Activated CD4-positive, alpha-beta T cell treated with anti-CD3 and anti-CD28 coated beads for 1 hour (primary cell): ENCODE measurements around the gene PRMT9.

Source experiments
- DNase-seq: peaks from one replicate; pipeline ENCODE4 v3.0.0-alpha.2; 2020

The PRMT9 gene

DNA sequence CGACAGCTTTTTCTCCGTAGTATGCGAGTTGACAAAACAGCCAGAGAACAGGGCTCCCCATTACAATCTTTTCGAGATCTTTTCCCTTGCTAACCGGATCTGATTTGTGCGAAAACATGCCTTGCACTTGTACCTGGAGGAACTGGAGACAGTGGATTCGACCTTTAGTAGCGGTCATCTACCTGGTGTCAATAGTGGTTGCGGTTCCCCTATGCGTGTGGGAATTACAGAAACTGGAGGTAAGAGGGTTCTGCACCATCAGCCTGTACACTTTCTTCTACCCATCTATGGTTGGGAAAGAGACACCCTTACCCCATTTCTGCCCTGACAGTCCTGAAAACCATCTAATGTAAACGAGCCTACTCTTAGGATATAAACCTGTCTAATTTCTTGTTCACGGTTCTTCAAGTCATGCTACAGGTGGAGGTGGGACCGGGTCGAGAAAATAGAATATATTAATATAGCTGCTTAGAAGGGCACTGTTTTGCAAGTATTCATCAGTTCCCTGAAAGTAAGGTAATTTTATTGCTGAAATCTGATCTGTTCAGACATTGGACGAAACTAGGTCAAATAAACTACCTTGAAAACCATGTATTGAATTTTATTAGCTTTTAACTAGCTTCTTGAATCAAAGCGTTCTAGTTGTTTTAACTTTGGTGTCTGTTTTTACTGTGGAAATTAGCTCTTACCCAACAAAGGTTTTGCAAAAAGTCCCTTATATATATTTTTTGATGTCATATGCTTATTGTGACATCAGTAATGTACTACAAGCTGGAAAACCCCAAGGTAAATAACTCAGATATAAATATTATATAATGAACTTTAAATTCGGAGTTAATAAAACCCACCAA lies 65.9 kb downstream of the PRMT9 start:
- DNase-seq = no peak

DNA sequence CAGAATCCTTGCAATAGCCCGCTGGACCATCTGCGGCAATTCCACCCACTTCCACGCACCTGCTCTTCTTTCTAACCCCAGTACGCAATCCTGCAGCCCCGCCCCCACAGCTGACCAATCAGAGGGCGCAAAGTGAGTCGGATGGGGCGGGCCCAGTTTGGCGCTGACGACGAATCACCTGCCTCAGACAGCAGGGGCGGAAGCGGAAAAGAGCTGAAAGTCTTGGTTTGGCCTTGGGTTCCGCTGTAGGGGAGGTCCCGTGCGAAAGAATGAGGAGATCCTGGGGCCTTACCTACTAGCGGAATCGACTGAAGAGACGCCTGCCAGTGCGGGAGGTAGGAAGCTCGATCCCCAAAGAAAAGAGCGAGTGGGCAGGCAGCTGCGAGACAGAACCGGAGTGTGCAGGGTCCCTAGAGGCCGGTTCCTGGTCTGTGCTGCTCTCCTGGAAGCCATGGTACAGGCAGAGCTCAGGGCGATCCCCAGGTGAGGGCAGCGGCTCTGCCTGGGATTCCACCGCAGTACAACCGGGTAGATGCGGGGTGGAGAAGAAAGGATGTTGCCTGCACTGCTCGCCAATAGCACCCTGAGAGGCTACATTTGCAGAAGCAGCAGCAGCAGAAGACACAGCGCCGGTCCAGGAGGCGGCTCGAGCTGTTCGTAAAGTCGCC lies 66.7 kb downstream of the PRMT9 start, which contains the start of gene TMEM184C:
TMEM184C (plus strand) TSS at position 225 of the 668 bp plus-strand sequence. CDS start 560 bp downstream, outside the sequence.
- DNase-seq = peak; percentile 96

DNA sequence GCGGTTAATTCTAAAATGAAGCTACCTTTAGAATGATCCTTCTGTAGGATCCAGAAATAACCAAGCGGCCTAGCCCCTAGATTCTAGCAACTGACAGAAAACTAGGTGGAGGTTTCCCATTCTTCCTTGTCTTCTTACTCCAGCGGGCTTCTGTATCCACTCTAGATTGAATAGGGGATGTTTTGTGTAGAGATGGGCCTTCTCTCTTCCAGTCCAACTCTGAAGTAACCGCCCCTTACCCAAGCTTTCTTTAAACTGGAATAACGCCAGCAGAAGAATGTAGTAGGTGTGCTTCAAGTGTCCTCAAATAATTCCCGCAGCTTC lies 67.2 kb downstream of the PRMT9 start:
- DNase-seq = no peak

DNA sequence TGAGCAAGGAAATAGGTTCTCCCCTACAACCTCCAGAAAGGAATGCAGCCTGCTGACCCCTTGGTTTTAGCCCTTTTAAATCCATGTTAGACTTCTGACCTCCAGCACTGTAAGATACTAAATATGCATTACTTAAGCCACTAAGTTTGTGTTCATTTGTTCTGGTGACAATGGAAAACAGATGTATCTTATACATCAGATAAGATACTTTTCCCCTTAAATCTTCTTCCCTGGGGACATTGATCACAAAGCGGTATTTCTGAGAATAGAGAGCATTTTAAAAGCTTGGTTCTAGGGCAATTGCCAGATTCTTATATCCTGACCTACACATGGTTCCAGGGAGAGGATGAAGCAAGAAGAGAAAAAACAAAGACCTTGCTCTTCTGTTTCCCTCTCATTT lies 73.3 kb downstream of the PRMT9 start:
- DNase-seq = no peak

DNA sequence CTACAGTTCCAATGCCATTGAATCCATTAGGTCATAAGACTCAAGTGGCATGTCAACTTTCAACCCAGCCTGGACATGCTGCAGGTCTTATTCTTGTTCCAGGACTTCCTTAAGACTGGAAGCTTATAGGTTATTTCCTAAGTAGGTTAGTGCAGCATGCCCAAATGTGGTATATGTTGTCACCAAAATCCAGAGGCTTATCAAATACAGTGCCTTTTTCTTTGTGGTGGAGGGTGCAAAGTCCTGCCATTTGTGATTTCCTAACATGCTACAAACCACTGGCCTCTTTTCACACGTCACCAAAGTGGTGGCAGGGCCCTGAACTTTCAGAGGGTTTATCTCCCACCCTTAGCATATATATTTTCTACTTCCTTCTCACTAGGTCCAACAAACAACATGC lies 76.5 kb downstream of the PRMT9 start:
- DNase-seq = no peak

DNA sequence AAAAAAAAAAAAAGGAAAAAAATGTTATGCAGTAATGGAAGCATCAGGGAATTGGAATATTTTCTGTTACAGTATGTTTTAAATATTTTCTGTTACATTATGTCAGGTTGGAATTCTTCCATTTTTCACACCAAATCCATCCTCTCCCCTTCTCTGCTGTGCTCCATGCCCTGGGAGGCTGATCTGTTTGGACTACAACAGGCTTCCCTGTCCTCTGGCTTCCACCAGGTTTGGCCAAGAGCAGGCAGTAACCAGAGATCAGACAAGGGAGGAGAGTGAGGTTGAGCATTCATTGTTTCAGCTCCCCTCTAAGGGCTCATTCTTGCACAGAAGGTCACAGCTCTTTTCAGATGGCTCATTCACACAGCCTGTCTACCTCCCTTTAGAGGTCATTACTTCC lies 78.5 kb downstream of the PRMT9 start:
- DNase-seq = no peak

DNA sequence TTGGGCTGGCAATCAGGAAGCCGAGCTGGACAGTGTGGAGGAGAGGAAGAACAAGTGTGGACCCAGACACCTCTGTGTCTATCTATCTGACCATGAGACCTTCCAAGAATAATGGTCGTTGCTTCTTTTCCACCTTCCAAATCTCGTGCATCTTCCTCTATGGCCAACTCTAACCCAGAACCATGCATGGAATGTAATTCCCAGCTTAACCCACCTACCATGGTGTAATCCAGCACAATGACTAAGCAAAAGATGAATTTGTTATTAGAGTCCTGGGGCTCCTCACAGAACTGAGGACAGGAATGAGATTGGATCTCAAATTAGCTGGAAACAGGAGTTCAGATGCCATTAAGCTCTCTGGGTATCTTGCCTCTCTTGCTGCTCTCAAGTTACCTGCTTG lies 84.2 kb downstream of the PRMT9 start:
- DNase-seq = no peak

DNA sequence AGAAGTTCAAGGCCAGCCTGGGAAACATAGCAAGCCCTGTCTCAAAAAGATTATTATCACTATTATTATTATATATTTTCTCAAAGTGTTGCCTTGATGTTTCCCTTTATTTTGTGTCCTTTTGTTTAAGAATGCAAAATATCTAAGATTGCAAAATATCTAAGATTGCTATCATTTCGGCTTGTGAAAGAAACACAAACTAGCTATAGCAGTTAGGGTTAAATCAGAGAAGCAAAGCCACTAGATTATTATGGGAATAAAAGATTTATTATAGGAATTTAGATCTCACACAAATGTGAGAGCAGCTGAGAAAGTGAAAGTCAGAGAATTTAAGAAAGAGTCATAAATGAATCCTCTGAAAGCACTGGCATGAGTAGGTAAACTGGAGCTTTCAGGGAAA lies 84.8 kb downstream of the PRMT9 start:
- DNase-seq = no peak

DNA sequence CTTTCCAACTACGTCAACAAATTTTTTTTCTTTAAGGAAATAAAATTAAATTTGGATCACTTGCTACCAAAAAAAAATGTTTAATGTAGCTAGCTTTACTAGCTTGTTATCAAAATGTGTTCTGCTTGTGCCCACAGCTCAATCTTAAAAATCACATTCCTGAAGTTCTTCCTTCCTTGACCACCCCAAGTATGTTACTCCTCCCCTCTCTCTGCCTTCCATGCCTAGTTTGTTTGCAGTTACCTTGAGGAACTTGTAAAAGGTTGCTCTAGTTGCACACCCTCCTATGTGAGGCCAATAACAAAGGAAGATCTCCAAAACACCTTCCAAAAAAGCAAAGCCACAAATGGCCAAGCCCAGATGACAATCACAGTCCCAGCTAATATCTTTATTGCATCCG lies 86.4 kb downstream of the PRMT9 start:
- DNase-seq = no peak

DNA sequence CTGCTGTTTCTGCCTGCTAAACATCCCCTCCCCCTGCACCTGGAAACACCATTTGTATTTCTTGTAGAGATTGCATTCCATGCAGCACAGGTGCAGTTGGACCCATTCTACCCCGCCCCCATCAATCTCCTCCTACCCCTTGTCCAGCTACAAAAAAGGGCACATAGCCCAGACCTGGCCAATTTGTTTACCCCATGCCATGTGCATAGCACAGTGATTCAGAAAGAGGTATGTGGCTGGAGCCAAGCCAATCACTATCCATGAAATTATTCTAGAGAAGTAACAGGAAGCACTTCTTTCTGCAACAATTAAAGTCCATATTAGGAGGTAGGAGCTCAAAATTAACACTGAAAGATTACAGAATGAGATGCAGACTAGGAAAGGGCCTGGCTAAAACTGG lies 87.0 kb downstream of the PRMT9 start:
- no peak for DNase-seq

DNA sequence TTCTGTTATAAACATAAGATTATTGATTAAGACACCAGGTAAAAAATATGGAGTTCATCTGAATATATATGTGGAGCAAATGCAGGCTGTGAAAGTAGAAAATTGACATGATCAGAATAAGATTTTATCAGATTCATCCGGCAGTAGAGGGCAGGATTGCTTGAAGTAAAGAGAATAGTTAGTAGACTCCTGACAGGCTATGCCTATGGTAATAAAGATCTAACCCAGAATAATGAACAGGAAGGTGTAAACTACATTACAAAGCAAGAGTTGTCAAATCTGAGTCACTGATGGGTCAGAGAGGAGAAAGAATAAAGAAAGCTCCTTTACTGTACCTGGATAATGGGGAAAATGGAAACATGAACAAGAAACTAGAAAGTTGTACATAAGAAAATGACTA lies 87.6 kb downstream of the PRMT9 start:
- no peak for DNase-seq

DNA sequence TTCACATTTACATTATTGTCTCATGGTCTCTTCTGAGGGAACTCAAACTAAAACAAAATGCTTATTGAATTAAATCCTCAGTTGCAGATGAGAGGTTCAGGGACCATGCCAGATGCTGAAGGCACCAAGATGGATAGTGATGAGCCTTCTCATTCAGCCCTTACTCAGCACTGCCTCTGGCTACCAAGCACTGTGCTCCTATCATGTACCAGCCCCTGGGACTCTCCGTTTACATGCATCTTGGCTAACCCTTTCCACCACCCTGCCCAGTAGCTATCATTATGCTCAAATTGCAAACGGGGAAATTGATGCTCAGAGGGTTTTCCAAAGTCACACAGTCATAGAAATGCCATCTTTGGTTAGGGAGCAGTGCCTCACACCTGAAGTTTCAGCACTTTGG lies 89.4 kb downstream of the PRMT9 start:
- no peak for DNase-seq

DNA sequence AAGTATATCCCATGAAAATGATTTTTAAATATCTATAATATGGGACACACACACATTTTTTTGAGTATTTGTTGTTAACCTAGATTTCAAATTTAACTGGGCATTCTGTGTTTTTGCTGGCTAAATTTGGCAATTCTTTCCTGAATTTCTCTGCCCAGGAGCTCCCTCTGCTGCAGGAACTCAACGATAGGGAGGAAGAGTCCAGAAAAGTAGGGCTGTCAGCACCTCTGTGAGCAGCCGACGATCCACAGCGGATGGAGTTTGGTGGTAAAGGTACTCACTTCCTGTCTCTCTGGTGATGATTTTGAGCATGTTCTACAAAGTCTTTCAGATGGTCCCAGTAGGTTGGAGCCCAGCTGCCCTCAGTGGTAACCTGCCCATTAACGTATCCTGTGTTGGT lies 89.9 kb downstream of the PRMT9 start:
- no peak for DNase-seq

DNA sequence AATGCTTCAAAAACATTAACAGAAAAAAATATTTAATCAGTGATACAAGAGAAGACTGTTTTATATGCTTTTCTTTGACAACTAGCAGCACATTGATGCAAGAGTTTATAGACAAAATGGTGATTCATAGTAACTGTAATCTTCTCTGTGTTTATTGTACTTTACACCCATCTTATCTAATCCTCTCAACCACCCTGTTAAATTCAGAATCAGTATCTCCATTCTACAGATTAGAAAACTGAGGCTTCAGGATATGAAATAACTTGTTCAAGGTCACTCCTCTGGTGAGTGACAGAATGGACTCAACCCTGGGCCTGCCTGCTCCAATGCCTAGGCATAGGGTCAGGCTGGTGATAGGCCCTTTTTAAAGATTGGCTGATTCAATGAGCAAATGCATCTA lies 92.9 kb downstream of the PRMT9 start:
- DNase-seq = no peak

DNA sequence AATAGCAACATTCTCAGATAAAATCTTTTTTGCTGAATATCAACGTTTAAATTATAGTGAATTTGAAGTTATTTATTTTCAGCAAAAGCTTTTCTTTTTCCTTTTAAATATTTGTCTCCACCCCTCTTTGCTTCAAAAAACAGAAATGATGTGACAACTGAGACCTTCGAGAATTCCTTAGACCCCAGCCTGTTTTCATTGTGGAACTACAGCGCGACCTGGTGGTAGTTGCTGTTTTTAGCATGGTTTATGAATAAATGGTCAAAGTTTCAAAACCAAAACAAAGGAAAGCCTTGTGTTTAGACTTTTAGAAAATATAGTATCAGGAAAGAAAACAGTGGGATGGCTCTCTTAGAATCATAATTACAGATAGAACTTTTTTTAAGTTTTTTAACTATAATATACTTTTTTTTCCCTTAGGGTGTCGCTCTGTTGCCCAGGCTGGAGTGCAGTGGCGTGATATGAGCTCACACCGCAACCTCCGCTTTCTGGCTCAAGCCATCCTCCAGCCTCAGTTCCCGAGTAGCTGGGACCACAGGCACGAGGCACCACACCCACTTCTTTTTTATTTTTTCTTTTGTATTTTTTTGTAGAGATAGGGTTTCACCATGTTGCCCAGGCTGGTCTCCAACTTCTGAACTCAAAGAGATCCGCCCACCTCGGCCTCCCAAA lies 93.6 kb downstream of the PRMT9 start:
- no peak for DNase-seq

DNA sequence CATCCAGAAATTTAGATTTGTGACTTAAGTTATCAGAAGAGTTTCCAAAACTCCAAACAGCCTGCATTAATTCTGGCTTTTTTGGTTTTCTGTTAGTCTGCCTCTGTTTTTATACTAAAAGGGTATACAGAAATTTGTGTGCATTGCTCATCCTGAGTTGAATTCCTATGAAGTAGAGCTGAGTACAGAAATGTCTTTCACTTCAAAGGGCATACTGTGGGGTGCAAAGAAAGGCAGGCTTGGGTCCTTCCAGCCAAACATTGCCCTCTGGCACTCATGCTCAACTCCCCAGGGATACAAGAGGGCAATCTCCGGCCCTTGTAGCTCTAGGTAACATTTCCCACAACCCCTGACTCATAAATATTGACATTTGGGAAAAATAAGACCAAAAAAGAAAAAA lies 94.4 kb downstream of the PRMT9 start:
- DNase-seq = no peak
